MM.1S (cell line): ENCODE data around the gene BEND6.

Experiments used
- DNase-seq: peaks from one replicate; pipeline ENCODE4 v3.0.0-alpha.2; 2015
- H2AFZ ChIP-seq: fragments of 300-600 bp; sonication (generic); 2 replicates; pipeline ENCODE4 v1.6.0; 2016; ENCODE audit warnings: antibody characterized with exemption, low read length
- H3F3A ChIP-seq: fragments of 300-600 bp; sonication (generic); 2 replicates; pipeline ENCODE4 v1.6.1; 2016; ENCODE audit warnings: mild to moderate bottlenecking, antibody characterized with exemption, low read length, moderate library complexity, mixed read lengths; ENCODE audit not compliant: insufficient read depth
- H3K27ac ChIP-seq: fragments of 300-600 bp; sonication (generic); 2 replicates; pipeline ENCODE4 v1.5.1; 2016; ENCODE audit warnings: mild to moderate bottlenecking, low read length
- H3K27me3 ChIP-seq: fragments of 300-600 bp; sonication (generic); replicated peaks from 2 replicates; pipeline ENCODE4 v1.6.0; 2016; ENCODE audit warnings: low read length; ENCODE audit not compliant: insufficient read depth
- H3K36me3 ChIP-seq: fragments of 300-600 bp; sonication (generic); replicated peaks from 2 replicates; pipeline ENCODE4 v1.6.1; 2016; ENCODE audit warnings: mild to moderate bottlenecking, low read length, mixed read lengths; ENCODE audit not compliant: insufficient read depth
- H3K4me1 ChIP-seq: fragments of 300-600 bp; sonication (generic); 2 replicates; pipeline ENCODE4 v1.6.1; 2016; ENCODE audit warnings: low read length, mixed read lengths
- H3K4me2 ChIP-seq: fragments of 300-600 bp; sonication (generic); 2 replicates; pipeline ENCODE4 v1.6.0; 2016; ENCODE audit warnings: low read depth, low read length
- H3K4me3 ChIP-seq: fragments of 300-600 bp; sonication (generic); 2 replicates; pipeline ENCODE4 v1.5.1; 2016; ENCODE audit warnings: low read length, mixed read lengths
- H3K79me2 ChIP-seq: fragments of 300-600 bp; sonication (generic); 2 replicates; pipeline ENCODE4 v1.6.1; 2016; ENCODE audit warnings: mixed run types, low read length, mixed read lengths
- H3K9ac ChIP-seq: fragments of 300-600 bp; sonication (generic); 2 replicates; pipeline ENCODE4 v1.6.1; 2016; ENCODE audit warnings: low read length, mixed read lengths
- H3K9me2 ChIP-seq: fragments of 300-600 bp; sonication (generic); replicated peaks from 2 replicates; pipeline ENCODE4 v1.6.1; 2016; ENCODE audit warnings: mild to moderate bottlenecking, low read length, mixed read lengths; ENCODE audit not compliant: insufficient read depth
- H3K9me3 ChIP-seq: fragments of 300-600 bp; sonication (generic); replicated peaks from 2 replicates; pipeline ENCODE4 v1.6.1; 2016; ENCODE audit warnings: mild to moderate bottlenecking, low read length, mixed read lengths; ENCODE audit not compliant: insufficient read depth
- H4K20me1 ChIP-seq: fragments of 300-600 bp; sonication (generic); 2 replicates; pipeline ENCODE4 v1.6.1; 2016; ENCODE audit warnings: mild to moderate bottlenecking, low read length, moderate library complexity, mixed read lengths; ENCODE audit not compliant: insufficient read depth
- EZH2 ChIP-seq: fragments of 300-600 bp; sonication (generic); optimal IDR thresholded peaks from 2 replicates; pipeline ENCODE3; 2017; ENCODE audit warnings: low read depth, mild to moderate bottlenecking, antibody characterized with exemption, low read length, mixed read lengths
- EZH2phosphoT487 ChIP-seq: fragments of 300-600 bp; sonication (generic); IDR thresholded peaks from 2 replicates; pipeline ENCODE4 v1.6.1; 2018; ENCODE audit warnings: antibody characterized with exemption, low read length
- TF ChIP-seq, protein P1 (sequence below): fragments of 300-600 bp; sonication (generic); IDR thresholded peaks from 2 replicates; pipeline ENCODE4 v1.5.1; 2016; ENCODE audit warnings: antibody characterized with exemption, low read length, mixed read lengths

BEND6 gene

DNA sequence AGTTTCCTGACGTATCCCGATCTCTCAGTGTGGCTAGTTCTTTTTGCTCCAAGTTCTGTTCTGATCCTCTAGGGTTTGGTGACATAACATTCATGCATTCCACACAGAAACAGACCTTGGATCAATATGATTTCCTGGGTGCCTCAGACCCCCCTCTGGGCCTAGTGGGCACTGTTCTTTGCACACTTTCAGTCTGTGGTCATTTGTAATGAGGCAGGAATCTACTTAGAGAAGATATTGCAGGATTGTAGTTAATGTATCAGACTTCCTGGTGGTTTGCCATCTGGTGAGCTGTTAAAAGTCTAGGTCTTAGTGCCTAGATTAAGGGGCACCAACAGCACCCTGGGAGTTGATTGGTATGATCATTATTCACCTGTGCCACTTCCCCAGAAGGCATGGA lies 7.5 kb downstream of the BEND6 start:
- Histone ChIP-seq H3K36me3 (no peaks in the 10 kb centered on the region), H3K9me3 (no peaks in the 10 kb centered on the region), H3K9me2 (no peaks in the 10 kb centered on the region), H3K4me1 (no peaks in the 10 kb centered on the region), H3F3A (no peaks in the 10 kb centered on the region), H2AFZ (no peak overlapping the region), H3K27me3 (no peaks in the 10 kb centered on the region), H3K79me2 (no peaks in the 10 kb centered on the region), H3K27ac (no peak overlapping the region), H4K20me1 (no peaks in the 10 kb centered on the region), H3K9ac (no peak overlapping the region), H3K4me2 (no peak overlapping the region), H3K4me3 (no peak overlapping the region)
- TF ChIP-seq, protein P1, sequence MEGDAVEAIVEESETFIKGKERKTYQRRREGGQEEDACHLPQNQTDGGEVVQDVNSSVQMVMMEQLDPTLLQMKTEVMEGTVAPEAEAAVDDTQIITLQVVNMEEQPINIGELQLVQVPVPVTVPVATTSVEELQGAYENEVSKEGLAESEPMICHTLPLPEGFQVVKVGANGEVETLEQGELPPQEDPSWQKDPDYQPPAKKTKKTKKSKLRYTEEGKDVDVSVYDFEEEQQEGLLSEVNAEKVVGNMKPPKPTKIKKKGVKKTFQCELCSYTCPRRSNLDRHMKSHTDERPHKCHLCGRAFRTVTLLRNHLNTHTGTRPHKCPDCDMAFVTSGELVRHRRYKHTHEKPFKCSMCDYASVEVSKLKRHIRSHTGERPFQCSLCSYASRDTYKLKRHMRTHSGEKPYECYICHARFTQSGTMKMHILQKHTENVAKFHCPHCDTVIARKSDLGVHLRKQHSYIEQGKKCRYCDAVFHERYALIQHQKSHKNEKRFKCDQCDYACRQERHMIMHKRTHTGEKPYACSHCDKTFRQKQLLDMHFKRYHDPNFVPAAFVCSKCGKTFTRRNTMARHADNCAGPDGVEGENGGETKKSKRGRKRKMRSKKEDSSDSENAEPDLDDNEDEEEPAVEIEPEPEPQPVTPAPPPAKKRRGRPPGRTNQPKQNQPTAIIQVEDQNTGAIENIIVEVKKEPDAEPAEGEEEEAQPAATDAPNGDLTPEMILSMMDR: no peak
- no peak for TF ChIP-seq EZH2phosphoT487
- no peak for TF ChIP-seq EZH2
- no peak for DNase-seq

DNA sequence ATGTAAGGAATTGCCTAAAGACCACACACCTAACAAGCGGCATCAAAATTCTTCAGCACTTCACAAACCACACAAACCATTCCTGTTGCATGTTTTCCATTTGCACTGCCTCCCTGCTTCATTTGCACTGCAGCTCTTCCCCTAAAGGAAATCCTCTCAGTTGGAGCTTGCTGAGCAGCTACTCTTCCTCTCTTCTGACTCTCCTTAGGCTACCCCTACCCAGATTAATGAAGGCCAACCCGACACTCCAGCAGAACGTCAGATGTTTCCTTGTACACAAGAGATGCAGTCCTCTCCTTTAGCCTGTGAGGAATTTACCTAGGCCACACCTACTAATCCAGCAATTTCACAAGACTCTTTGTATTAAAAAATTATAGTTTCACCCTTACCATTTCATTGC lies 8.1 kb downstream of the BEND6 start:
- Histone ChIP-seq H3K9ac (no peak overlapping the region), H3K36me3 (no peaks in the 10 kb centered on the region), H3K27ac (no peak overlapping the region), H3K4me2 (no peak overlapping the region), H3K9me3 (no peaks in the 10 kb centered on the region), H3K79me2 (no peaks in the 10 kb centered on the region), H3K27me3 (no peaks in the 10 kb centered on the region), H3F3A (no peaks in the 10 kb centered on the region), H4K20me1 (no peaks in the 10 kb centered on the region), H3K4me3 (no peak overlapping the region), H3K9me2 (no peaks in the 10 kb centered on the region), H2AFZ (no peak overlapping the region), H3K4me1 (no peaks in the 10 kb centered on the region)
- TF ChIP-seq, protein P1: no peak
- TF ChIP-seq EZH2phosphoT487: no peak
- TF ChIP-seq EZH2: no peak
- no peak for DNase-seq

DNA sequence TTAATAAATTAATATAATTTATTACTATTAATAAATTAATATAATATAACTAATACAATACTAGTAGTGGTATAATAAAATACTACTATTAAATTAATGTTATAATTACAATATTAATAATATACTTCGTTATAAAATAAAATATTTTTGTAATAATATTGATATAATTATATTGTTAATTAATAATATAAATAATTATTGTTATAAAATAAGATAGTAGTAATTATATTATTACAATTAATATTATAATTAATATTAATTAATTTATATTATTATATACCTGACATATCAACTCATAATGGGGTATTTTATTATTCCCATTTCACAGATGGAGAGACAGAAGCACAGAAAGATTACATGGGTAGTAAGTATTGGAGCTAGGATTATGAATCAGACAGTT lies 8.9 kb downstream of the BEND6 start:
- Histone ChIP-seq H3K79me2 (no peaks in the 10 kb centered on the region), H3F3A (no peaks in the 10 kb centered on the region), H3K9me3 (no peaks in the 10 kb centered on the region), H3K9ac (no peak overlapping the region), H3K4me3 (no peak overlapping the region), H3K9me2 (no peaks in the 10 kb centered on the region), H3K27ac (no peak overlapping the region), H3K4me1 (no peaks in the 10 kb centered on the region), H2AFZ (no peak overlapping the region), H3K4me2 (no peak overlapping the region), H4K20me1 (no peaks in the 10 kb centered on the region), H3K27me3 (no peaks in the 10 kb centered on the region), H3K36me3 (no peaks in the 10 kb centered on the region)
- no peak for DNase-seq
- TF ChIP-seq EZH2 (no peak), EZH2phosphoT487 (no peak)
- TF ChIP-seq, protein P1: no peak

DNA sequence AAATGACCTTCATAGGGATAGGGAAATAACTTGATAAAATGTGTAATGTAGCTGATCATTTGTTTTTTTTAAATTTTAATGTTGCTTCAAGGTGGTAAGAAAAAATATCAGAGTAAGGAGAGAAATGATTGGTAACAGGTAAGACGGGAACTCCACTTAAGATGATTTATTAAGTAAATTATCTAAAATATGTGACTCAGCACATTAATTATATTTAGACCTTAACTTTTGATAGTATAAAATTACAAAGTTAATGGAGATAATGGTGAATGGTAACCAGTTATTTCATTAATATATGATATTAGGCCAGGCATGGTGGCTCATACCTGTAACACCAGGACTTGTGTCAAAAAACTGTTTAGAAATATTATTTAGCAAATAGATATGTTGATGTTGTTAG lies 10.2 kb downstream of the BEND6 start:
- no peaks in the 10 kb centered on the region for H3F3A ChIP-seq
- H3K27ac ChIP-seq: no peak overlapping the region
- H3K4me1 ChIP-seq: no peaks in the 10 kb centered on the region
- DNase-seq: no peak
- H3K79me2 ChIP-seq: no peaks in the 10 kb centered on the region
- no peaks in the 10 kb centered on the region for H3K9me3 ChIP-seq
- H3K4me2 ChIP-seq: no peak overlapping the region
- H3K36me3 ChIP-seq: no peaks in the 10 kb centered on the region
- H3K9me2 ChIP-seq: no peaks in the 10 kb centered on the region
- H4K20me1 ChIP-seq: no peaks in the 10 kb centered on the region
- H2AFZ ChIP-seq: no peak overlapping the region
- TF ChIP-seq EZH2 (no peak), EZH2phosphoT487 (no peak)
- TF ChIP-seq, protein P1: no peak
- H3K9ac ChIP-seq: no peak overlapping the region
- H3K4me3 ChIP-seq: no peak overlapping the region
- no peaks in the 10 kb centered on the region for H3K27me3 ChIP-seq
